GM12865 (cell line): ENCODE results near the gene THYN1.

Source experiments
- DNase-seq: peaks from one replicate; pipeline ENCODE4 v3.0.0; 2010; ENCODE audit warnings: low read depth
- H3K4me3 ChIP-seq: 2 replicates; pipeline ENCODE4 v1.5.1; 2011; ENCODE audit warnings: mild to moderate bottlenecking, low read depth, low read length, control low read depth
- CTCF ChIP-seq: IDR thresholded peaks from 2 replicates; pipeline ENCODE4 v1.5.1; 2011; ENCODE audit warnings: low read length, control low read depth, low read depth, inconsistent platforms; ENCODE audit not compliant: insufficient read depth; ENCODE audit errors: missing control alignments

The THYN1 gene

GRCh38 chr11:134253188-134253993 lies at the start of gene THYN1, which contains the start of gene ACAD8:
TSS of gene THYN1 (minus strand) at chr11:134253352. CDS start at chr11:134252882, 470 bp downstream.
TSS of gene ACAD8 (plus strand) at chr11:134253568. CDS start at chr11:134253601, 33 bp downstream.
- TF ChIP-seq CTCF: peak; percentile 15
- peak within 1 kb of the TSS; percentile 82 for H3K4me3 ChIP-seq
- DNase-seq: peak; percentile 97

- no peak for TF ChIP-seq CTCF
- no peak overlapping the region for H3K4me3 ChIP-seq
- DNase-seq: no peak
These were observed 41.5 kb upstream of the THYN1 start for GRCh38 chr11:134294664-134295063.

GRCh38 chr11:134293119-134294113 lies 40.3 kb upstream of the THYN1 start:
- no peak for TF ChIP-seq CTCF

GRCh38 chr11:134292661-134293060 lies 39.5 kb upstream of the THYN1 start:
- no peak overlapping the region for H3K4me3 ChIP-seq
- no peak for TF ChIP-seq CTCF

More at GRCh38 chr11:134293119-134294113, 40.3 kb upstream of the THYN1 start:
- DNase-seq: no peak
- H3K4me3 ChIP-seq: no peak overlapping the region

GRCh38 chr11:134291196-134291595 lies 38.0 kb upstream of the THYN1 start:
- DNase-seq: no peak
- TF ChIP-seq CTCF: no peak

More at GRCh38 chr11:134292661-134293060, 39.5 kb upstream of the THYN1 start:
- DNase-seq: no peak

GRCh38 chr11:134290646-134291045 lies 37.5 kb upstream of the THYN1 start:
- no peak for DNase-seq
- no peak for TF ChIP-seq CTCF
- no peak overlapping the region for H3K4me3 ChIP-seq

More at GRCh38 chr11:134291196-134291595, 38.0 kb upstream of the THYN1 start:
- H3K4me3 ChIP-seq: no peak overlapping the region
